ENCODE data around the gene ZFYVE28.

Gene ZFYVE28

DNA sequence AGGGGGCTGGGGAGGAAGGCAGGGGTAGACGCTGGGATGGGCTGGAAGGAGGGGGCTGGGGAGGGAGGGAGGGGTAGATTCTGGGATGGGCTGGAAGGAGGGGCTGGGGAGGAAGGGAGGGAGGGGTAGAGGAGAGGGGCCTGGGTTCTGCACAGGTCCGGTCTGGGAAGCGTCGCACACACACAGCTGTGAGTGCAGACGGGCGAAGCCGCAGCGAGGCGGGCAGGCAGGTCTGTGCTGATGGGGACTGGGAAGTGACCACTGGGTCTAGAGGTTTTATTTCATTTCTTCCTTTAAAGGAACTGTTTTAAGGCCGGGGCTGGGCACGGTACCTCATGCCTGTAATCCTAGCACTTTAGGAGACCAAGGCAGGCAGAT lies 87.4 kb downstream of the ZFYVE28 start:
- TF ChIP-seq, protein P1, sequence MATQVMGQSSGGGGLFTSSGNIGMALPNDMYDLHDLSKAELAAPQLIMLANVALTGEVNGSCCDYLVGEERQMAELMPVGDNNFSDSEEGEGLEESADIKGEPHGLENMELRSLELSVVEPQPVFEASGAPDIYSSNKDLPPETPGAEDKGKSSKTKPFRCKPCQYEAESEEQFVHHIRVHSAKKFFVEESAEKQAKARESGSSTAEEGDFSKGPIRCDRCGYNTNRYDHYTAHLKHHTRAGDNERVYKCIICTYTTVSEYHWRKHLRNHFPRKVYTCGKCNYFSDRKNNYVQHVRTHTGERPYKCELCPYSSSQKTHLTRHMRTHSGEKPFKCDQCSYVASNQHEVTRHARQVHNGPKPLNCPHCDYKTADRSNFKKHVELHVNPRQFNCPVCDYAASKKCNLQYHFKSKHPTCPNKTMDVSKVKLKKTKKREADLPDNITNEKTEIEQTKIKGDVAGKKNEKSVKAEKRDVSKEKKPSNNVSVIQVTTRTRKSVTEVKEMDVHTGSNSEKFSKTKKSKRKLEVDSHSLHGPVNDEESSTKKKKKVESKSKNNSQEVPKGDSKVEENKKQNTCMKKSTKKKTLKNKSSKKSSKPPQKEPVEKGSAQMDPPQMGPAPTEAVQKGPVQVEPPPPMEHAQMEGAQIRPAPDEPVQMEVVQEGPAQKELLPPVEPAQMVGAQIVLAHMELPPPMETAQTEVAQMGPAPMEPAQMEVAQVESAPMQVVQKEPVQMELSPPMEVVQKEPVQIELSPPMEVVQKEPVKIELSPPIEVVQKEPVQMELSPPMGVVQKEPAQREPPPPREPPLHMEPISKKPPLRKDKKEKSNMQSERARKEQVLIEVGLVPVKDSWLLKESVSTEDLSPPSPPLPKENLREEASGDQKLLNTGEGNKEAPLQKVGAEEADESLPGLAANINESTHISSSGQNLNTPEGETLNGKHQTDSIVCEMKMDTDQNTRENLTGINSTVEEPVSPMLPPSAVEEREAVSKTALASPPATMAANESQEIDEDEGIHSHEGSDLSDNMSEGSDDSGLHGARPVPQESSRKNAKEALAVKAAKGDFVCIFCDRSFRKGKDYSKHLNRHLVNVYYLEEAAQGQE (IDR thresholded peaks at IDR 0.05; ENCODE audit: insufficient read depth in 1 of 2, low read depth in 2 of 2, low read length in 2 of 2): no peak
- TF ChIP-seq TAF1 (IDR thresholded peaks at IDR 0.05; ENCODE audit: borderline replicate concordance, insufficient read depth, low read length) (no peak), POLR2AphosphoS5 (IDR thresholded peaks at IDR 0.05; ENCODE audit: low read depth, low read length) (no peak)

DNA sequence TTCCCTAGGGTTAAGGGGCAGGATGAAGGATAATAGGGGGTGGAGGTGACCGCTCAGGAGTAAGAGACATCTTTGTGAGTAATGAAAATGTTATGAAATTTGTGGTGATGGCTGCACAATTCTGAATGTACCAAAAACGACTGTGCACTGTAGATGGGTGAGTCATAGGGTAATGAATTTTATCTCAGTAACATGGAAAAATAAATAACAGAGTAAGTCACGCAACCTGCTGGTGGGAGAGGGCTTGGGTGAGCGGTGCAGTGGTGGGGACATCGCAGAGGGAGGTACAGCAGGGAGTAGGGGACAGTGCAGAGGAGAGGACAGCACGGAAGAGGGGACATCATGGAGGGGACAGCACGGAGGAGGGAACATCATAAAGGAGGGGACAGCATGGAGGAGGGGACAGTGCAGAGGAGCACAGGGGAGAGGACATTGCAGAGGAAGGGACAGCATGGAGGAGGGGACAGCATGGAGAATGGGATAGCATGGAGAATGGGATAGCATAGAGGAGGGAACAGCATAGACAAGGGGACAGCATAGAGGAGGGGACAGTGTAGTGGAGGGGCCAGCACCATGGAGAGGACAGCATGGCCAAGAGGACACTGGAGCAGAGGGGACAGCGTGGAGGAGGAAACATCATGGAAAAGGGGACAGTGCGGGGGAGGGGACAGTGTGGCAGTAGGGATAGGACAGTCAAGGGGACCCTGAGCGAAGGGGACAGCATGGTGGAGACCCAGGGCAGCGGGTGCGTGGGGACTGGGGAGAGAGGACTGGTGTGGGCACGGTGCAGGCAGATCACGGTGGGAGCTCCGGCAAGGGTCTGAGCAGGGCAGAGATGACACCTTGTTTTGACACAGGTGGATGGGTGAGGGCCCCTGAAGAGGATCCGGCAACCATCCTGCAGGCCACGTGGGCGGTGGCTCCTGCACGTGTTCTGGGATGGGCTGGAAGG lies 88.1 kb downstream of the ZFYVE28 start:
- no peak for TF ChIP-seq FOXP2 (optimal IDR thresholded peaks at IDR 0.05; ENCODE audit: borderline replicate concordance, extremely low read depth, extremely low read length, insufficient read depth)
- no peak for TF ChIP-seq TAF1 (IDR thresholded peaks at IDR 0.05; ENCODE audit: borderline replicate concordance, insufficient read depth, low read length)
- TF ChIP-seq POLR2AphosphoS5 (IDR thresholded peaks at IDR 0.05; ENCODE audit: low read depth, low read length): no peak
- TF ChIP-seq, protein P1 (IDR thresholded peaks at IDR 0.05; ENCODE audit: insufficient read depth in 1 of 2, low read depth in 2 of 2, low read length in 2 of 2): no peak
- no peak for TF ChIP-seq SIN3A (IDR thresholded peaks at IDR 0.05; ENCODE audit: borderline replicate concordance, insufficient read depth, low read length)

DNA sequence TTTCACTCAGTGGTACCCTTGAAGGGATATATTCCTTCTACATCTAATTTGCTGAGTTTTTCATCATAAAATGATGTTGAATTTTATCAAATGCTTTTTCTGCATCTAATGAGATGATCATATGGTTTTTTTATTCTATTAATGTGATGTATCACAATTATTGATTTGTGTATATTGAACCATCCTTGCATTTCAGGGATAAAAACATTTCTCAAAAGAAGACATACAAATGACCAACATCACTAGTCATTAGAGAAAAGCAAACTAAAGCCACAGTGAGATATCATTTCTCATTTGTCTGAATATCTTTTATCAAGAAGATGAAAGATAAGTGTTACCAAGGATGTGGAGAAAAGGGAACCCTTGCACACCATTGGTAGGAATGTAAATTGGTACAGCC lies 90.9 kb downstream of the ZFYVE28 start:
- TF ChIP-seq FOXP2 (optimal IDR thresholded peaks at IDR 0.05; ENCODE audit: borderline replicate concordance, extremely low read depth, extremely low read length, insufficient read depth): no peak
- TF ChIP-seq TAF1 (IDR thresholded peaks at IDR 0.05; ENCODE audit: borderline replicate concordance, insufficient read depth, low read length): no peak
- TF ChIP-seq, protein P1 (IDR thresholded peaks at IDR 0.05; ENCODE audit: insufficient read depth in 1 of 2, low read depth in 2 of 2, low read length in 2 of 2): no peak
- no peak for TF ChIP-seq SIN3A (IDR thresholded peaks at IDR 0.05; ENCODE audit: borderline replicate concordance, insufficient read depth, low read length)

DNA sequence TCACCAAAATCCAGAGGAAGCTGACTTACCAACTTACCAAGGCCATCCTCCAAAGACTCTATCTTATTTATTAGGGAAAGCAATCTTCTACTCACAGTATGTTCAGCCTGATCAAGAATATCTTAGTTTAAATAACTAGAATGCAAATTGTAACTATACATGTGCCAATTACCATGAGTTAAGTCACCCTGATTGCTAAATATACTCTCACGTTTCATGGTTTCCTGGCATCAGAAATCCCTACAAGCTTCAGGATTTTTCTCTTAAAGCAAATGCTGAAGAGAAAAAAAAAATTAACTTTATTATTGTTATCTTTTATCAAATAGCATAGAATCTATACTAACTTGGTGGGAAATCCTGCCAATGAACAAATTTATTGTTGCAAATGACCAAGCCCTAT lies 93.6 kb downstream of the ZFYVE28 start:
- TF ChIP-seq TAF1 (IDR thresholded peaks at IDR 0.05; ENCODE audit: borderline replicate concordance, insufficient read depth, low read length): no peak
- TF ChIP-seq, protein P1 (IDR thresholded peaks at IDR 0.05; ENCODE audit: insufficient read depth in 1 of 2, low read depth in 2 of 2, low read length in 2 of 2): no peak
- TF ChIP-seq POLR2AphosphoS5 (IDR thresholded peaks at IDR 0.05; ENCODE audit: low read depth, low read length): no peak
- no peak for TF ChIP-seq SIN3A (IDR thresholded peaks at IDR 0.05; ENCODE audit: borderline replicate concordance, insufficient read depth, low read length)
- no peak for TF ChIP-seq FOXP2 (optimal IDR thresholded peaks at IDR 0.05; ENCODE audit: borderline replicate concordance, extremely low read depth, extremely low read length, insufficient read depth)
